PFSK-1 (cell line): ENCODE results near the gene PCCA.

Experiments
- FOXP2 ChIP-seq: optimal IDR thresholded peaks from 2 replicates; pipeline ENCODE3; 2011; ENCODE audit warnings: borderline replicate concordance, control low read depth, inconsistent platforms; ENCODE audit not compliant: insufficient read depth; ENCODE audit errors: extremely low read length, extremely low read depth
- POLR2AphosphoS5 ChIP-seq: IDR thresholded peaks from 2 replicates; pipeline ENCODE4 v1.6.1; 2012; ENCODE audit warnings: low read depth, mild to moderate bottlenecking, control low read depth, low read length, moderate library complexity
- SIN3A ChIP-seq: IDR thresholded peaks from 2 replicates; pipeline ENCODE4 v1.6.1; 2012; ENCODE audit warnings: mild to moderate bottlenecking, low read length, moderate library complexity, borderline replicate concordance; ENCODE audit not compliant: insufficient read depth
- TAF1 ChIP-seq: IDR thresholded peaks from 2 replicates; pipeline ENCODE4 v1.6.1; 2012; ENCODE audit warnings: low read length, control low read depth, borderline replicate concordance; ENCODE audit not compliant: insufficient read depth
- TF ChIP-seq, protein P1 (sequence below), 2 experiments: IDR thresholded peaks; 2 replicates each; pipeline versions ENCODE4 v1.6.1 to v1.8.0; 2011 to 2012; ENCODE audit warnings: low read depth in 2 of 2, low read length in 2 of 2, control low read depth in 1 of 2, inconsistent platforms in 1 of 2, mild to moderate bottlenecking in 1 of 2, moderate library complexity in 1 of 2; ENCODE audit not compliant: insufficient read depth in 1 of 2

The PCCA gene

GRCh38 chr13:100559886-100560285 lies 471.0 kb downstream of the PCCA start:
- TF ChIP-seq POLR2AphosphoS5 (no peak), FOXP2 (no peak), SIN3A (no peak), TAF1 (no peak)
- TF ChIP-seq, protein P1, sequence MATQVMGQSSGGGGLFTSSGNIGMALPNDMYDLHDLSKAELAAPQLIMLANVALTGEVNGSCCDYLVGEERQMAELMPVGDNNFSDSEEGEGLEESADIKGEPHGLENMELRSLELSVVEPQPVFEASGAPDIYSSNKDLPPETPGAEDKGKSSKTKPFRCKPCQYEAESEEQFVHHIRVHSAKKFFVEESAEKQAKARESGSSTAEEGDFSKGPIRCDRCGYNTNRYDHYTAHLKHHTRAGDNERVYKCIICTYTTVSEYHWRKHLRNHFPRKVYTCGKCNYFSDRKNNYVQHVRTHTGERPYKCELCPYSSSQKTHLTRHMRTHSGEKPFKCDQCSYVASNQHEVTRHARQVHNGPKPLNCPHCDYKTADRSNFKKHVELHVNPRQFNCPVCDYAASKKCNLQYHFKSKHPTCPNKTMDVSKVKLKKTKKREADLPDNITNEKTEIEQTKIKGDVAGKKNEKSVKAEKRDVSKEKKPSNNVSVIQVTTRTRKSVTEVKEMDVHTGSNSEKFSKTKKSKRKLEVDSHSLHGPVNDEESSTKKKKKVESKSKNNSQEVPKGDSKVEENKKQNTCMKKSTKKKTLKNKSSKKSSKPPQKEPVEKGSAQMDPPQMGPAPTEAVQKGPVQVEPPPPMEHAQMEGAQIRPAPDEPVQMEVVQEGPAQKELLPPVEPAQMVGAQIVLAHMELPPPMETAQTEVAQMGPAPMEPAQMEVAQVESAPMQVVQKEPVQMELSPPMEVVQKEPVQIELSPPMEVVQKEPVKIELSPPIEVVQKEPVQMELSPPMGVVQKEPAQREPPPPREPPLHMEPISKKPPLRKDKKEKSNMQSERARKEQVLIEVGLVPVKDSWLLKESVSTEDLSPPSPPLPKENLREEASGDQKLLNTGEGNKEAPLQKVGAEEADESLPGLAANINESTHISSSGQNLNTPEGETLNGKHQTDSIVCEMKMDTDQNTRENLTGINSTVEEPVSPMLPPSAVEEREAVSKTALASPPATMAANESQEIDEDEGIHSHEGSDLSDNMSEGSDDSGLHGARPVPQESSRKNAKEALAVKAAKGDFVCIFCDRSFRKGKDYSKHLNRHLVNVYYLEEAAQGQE (IDR thresholded peaks at IDR 0.05; ENCODE audit: insufficient read depth in 1 of 2, low read depth in 2 of 2, low read length in 2 of 2), result no peak

GRCh38 chr13:100560498-100561157 lies 471.7 kb downstream of the PCCA start:
- no peak for TF ChIP-seq FOXP2

DNA sequence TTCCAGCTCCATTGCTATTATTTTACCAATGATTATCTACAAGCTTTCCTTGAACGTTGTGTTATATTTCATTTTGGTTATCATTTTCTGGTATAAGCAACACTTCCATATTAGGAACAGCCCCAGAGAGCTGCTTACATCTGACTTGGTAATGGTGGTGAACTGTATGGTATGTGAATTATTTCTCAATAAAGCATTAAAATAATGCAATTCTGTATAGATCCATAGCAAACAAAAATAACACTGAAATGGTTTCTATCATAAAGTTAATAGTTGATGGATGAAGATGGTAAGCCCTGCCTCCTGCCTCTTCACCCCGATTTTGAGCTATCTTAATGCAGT lies 472.2 kb downstream of the PCCA start:
- TF ChIP-seq TAF1 (no peak), SIN3A (no peak), FOXP2 (no peak), POLR2AphosphoS5 (no peak)
- TF ChIP-seq, protein P1 (IDR thresholded peaks at IDR 0.05; ENCODE audit: insufficient read depth in 1 of 2, low read depth in 2 of 2, low read length in 2 of 2), result no peak

GRCh38 chr13:100561599-100562204 lies 472.8 kb downstream of the PCCA start:
- TF ChIP-seq TAF1 (no peak), POLR2AphosphoS5 (no peak), FOXP2 (no peak), SIN3A (no peak)
- TF ChIP-seq, protein P1 (IDR thresholded peaks at IDR 0.05; ENCODE audit: insufficient read depth in 1 of 2, low read depth in 2 of 2, low read length in 2 of 2), result no peak

DNA sequence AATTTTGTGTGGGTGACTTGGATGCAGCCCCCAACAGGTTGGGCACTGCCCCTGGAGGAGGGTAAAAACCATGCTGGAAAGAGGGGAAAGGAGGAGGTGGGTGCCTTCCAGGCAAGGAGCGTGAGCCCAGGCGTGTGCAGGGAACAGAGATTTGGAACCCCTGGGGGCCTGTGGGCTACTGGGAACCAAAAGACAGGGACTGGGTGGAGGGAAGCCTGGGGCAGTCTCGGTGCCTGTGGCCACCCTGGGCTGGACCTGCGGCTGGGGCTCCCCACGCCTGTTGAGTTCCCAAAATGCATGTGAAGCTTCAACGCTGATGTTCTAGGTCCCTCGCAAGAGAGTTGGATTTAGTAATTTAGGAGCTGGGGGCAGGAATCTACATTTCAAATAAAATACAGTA lies 474.9 kb downstream of the PCCA start:
- TF ChIP-seq, protein P1 (IDR thresholded peaks at IDR 0.05; ENCODE audit: insufficient read depth in 1 of 2, low read depth in 2 of 2, low read length in 2 of 2), result no peak
- TF ChIP-seq SIN3A, result no peak
- TF ChIP-seq POLR2AphosphoS5, result no peak
- TF ChIP-seq FOXP2, result no peak
- TF ChIP-seq TAF1, result no peak
